GM18870 (cell line): ENCODE data around the gene USP14.

Experiments
- ATAC-seq: cut with Tn5 transposase; IDR thresholded peaks from one replicate; pipeline ENCODE4 v1.9.1; 2021; ENCODE audit warnings: moderate library complexity; ENCODE audit not compliant: unreplicated experiment

Gene USP14

DNA sequence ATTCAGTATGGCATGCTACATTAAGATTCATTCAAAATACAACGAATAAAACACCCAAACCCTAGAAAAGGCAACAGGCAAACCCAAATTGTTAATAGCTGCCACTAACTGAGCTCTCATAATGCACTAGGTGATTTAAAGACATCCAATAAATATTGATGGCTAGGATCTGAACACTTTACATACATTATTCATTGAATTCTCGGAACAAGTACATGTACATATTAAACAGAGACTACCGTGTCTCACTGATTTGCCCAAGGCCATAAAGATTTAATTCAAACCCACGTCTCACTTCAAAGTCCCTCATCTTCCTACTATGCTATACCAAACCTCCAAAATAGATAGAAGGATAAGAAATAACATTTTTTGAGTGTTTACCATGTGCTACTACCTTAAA, 67.4 kb downstream of the USP14 start:
- ATAC-seq, result no peak

DNA sequence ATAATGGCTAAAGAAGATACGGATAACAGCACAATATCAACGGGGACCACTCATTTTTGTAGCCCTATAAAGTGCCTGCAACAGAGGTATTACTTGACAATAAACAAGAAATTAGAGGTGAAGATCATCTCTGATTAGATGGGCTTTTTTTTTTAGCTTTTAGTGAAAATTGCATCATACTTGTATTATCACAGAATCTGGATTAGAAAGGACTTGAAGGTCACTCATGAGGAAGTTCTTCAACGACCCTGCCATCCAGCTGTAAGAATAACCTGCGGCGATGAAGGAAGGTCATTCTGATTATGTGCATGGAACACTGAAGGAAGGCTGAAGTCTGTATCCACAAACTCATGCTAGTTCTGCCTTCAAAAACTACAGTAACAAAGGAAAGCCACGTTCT, 69.0 kb downstream of the USP14 start:
- ATAC-seq, result no peak

DNA sequence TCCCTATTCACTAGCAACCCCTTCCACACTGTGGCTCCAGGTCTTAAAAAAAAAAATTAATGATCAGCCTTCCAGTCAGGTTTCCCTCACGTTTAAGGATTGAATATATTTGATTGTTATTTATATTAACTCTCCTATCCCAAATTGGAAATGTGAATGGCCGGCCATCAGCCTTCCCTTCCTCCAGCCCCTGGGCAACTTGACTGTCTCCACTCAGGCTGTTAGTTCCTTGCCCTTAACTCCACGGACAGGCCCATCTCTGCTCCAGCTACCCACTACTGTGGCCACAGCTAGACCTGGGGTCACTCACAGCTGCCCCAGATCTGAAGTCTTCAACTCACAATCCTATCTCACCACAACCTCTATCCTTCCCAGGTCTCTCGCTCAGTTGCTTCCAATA, 69.5 kb downstream of the USP14 start:
- ATAC-seq, result no peak

GRCh38 chr18:228586-228985, 70.2 kb downstream of the USP14 start:
- ATAC-seq, result no peak

DNA sequence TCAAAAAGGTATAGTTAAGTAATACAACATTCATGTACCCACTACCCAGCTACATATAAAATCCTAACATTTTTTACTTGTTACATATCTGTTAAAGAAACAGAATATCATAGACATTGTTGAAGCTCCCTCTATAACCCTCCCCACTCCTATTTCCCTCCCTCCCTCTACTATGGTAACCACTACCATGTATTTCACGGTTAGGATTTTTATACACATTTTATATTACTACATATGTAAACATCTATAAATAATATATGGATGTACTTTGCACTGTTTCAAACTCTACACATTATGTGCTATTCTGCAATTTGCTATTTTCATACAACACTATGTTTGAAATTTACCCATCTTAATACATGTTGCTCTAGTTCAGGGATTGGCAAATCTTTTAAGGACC, 73.2 kb downstream of the USP14 start:
- no peak for ATAC-seq

DNA sequence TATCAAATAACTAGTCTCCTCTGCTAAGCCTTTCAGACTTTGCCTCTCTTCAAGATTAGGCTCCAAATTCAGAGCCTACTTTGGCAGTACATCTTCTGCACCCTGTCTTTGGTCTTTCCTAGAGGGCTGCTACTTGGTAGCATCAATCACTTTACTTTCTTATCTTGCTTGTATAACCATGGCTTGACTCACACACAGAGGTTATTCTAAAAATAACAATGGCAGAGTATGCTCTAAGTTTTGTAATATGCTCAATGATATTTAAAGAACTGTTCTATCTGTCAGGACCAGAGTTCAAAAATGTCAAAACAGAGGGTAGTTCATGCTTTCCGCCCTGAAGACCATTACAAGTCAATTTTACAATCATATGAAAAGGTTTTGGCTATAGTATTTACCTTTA, 81.8 kb downstream of the USP14 start:
- ATAC-seq, result no peak

DNA sequence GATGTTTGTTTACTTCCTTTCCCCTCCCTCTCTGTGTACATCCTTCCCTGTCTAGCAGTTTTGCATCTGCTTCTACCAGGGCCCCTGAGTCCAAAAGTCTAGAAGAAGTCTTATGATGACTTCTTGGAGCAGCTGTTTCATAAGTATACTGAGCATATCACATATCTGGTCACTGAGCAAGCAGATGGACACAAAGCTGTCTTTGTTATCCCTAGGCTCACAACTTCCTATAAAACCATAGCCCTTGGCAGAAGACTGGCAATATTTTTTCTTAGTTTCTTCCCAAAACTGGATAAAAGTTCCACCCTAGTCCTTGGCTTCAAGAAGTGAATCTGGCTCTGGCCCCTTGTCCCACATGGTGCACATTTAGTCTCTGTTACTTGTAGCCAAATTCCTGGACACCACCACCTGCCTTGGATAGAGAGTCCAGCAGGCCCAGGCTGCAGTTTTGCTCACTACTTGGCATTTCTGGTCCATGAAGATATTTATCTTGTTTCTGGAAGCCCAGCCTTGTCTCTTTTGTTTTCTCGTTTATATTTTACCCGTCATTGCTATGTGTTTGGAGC, 87.0 kb downstream of the USP14 start:
- ATAC-seq, result no peak

GRCh38 chr18:248053-248452, 89.7 kb downstream of the USP14 start:
- ATAC-seq, result no peak

GRCh38 chr18:250685-251084, 92.3 kb downstream of the USP14 start:
- no peak for ATAC-seq

- ATAC-seq, result no peak
Observed at GRCh38 chr18:251572-251971, 93.2 kb downstream of the USP14 start.

- ATAC-seq, result no peak
Observed at GRCh38 chr18:253121-253520, 94.8 kb downstream of the USP14 start.

- no peak for ATAC-seq
Observed at GRCh38 chr18:255171-255570, 96.8 kb downstream of the USP14 start.

DNA sequence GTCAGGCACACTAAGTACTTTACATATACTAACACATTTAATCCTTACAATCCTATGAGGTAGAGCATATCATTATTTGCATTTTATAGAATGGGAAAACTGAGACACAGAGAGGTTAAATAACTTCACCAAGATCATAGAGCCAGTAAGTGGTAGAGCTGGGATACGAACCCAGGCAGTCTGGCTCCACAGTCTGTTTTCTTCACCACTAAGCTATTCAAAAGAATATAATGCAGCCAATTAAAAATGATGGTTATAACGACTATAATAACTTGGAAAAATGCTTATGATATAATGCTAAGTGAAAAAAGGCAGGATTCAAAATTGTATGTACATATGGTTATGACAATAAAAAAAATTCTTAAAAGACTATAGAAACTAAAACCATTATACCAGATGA, 102.2 kb downstream of the USP14 start:
- ATAC-seq, result no peak

GRCh38 chr18:261398-262073, 103.2 kb downstream of the USP14 start:
- no peak for ATAC-seq
